Neural progenitor cell (in vitro differentiated cells): ENCODE data around the gene ADH6. TPM values are rescaled to one million over a fixed set of nuclear protein-coding genes. Genes with fewer than 3 reads are reported as not detected.

ENCODE experiments used
- DNase-seq: peaks from one replicate; pipeline ENCODE4 v3.0.0-alpha.2; 2016; ENCODE audit warnings: low spot score
- H2AFZ ChIP-seq: fragments of 200-600 bp; sonication (generic); replicated peaks from 2 replicates; pipeline ENCODE4 v1.6.1; 2016; ENCODE audit warnings: antibody characterized with exemption
- H3F3A ChIP-seq: fragments of 200-600 bp; sonication (generic); 2 replicates; pipeline ENCODE4 v1.6.1; 2016; ENCODE audit warnings: antibody characterized with exemption, low read depth
- H3K27ac ChIP-seq: fragments of 200-600 bp; sonication (generic); 2 replicates; pipeline ENCODE4 v1.5.1; 2016; ENCODE audit warnings: mild to moderate bottlenecking
- H3K27me3 ChIP-seq: fragments of 200-600 bp; sonication (generic); 2 replicates; pipeline ENCODE4 v1.6.1; 2016; ENCODE audit warnings: mild to moderate bottlenecking, moderate library complexity
- H3K36me3 ChIP-seq: fragments of 200-600 bp; sonication (generic); 2 replicates; pipeline ENCODE4 v1.5.1; 2016
- H3K4me1 ChIP-seq: fragments of 200-600 bp; sonication (generic); 2 replicates; pipeline ENCODE4 v1.6.1; 2016; ENCODE audit warnings: mixed run types
- H3K4me2 ChIP-seq: fragments of 200-600 bp; sonication (generic); 2 replicates; pipeline ENCODE4 v1.6.1; 2016
- H3K4me3 ChIP-seq: fragments of 200-600 bp; sonication (generic); 2 replicates; pipeline ENCODE4 v1.5.1; 2016
- H3K79me2 ChIP-seq: fragments of 200-600 bp; sonication (generic); 2 replicates; pipeline ENCODE4 v1.6.1; 2016; ENCODE audit warnings: low read depth
- H3K9ac ChIP-seq: fragments of 200-600 bp; sonication (generic); 2 replicates; pipeline ENCODE4 v1.6.1; 2016
- H3K9me3 ChIP-seq: fragments of 200-600 bp; sonication (generic); 2 replicates; pipeline ENCODE4 v1.5.1; 2016; ENCODE audit warnings: low read depth
- H4K20me1 ChIP-seq: fragments of 200-600 bp; sonication (generic); 2 replicates; pipeline ENCODE4 v1.6.1; 2016; ENCODE audit warnings: low read depth
- H3K27ac Mint-ChIP-seq: 3 replicates; pipeline ENCODE4 v1.8.0; 2021; ENCODE audit warnings: mixed read lengths
- H3K27me3 Mint-ChIP-seq: 2 replicates; pipeline ENCODE4 v1.8.0; 2022; ENCODE audit warnings: low read depth, mild to moderate bottlenecking, inconsistent platforms, moderate library complexity, mixed read lengths; ENCODE audit not compliant: insufficient read depth
- H3K36me3 Mint-ChIP-seq: 3 replicates; pipeline ENCODE4 v1.8.0; 2021; ENCODE audit warnings: mixed read lengths
- H3K4me1 Mint-ChIP-seq: 3 replicates; pipeline ENCODE4 v1.8.0; 2021; ENCODE audit warnings: mixed read lengths
- H3K4me3 Mint-ChIP-seq: 3 replicates; pipeline ENCODE4 v1.8.0; 2021; ENCODE audit warnings: mild to moderate bottlenecking, moderate library complexity, mixed read lengths
- H3K9me3 Mint-ChIP-seq: 3 replicates; pipeline ENCODE4 v1.8.0; 2020; ENCODE audit warnings: mixed read lengths
- CTCF ChIP-seq: fragments of 200-600 bp; sonication (generic); IDR thresholded peaks from 2 replicates; pipeline ENCODE4 v1.5.1; 2017; ENCODE audit warnings: antibody characterized with exemption, mild to moderate bottlenecking
- EZH2 ChIP-seq: fragments of 200-600 bp; sonication (generic); IDR thresholded peaks from 2 replicates; pipeline ENCODE4 v1.6.1; 2017; ENCODE audit warnings: antibody characterized with exemption, mild to moderate bottlenecking, moderate library complexity
- EZH2phosphoT487 ChIP-seq: fragments of 200-600 bp; sonication (generic); IDR thresholded peaks from 2 replicates; pipeline ENCODE4 v1.6.1; 2017; ENCODE audit warnings: antibody characterized with exemption
- total RNA-seq: library from RNA; depleted of rRNA; stranded (reverse); fragments of >200 nt; gene quantifications from 2 replicates; pipeline ENCODE4 v1.2.3, GENCODE V29; 2015; ENCODE audit warnings: low replicate concordance

The ADH6 gene
- total RNA-seq, 1 donor from 2014 or later: not detected

- Mint-ChIP-seq H3K4me3 (no peak overlapping the region), H3K9me3 (peaks cover 12% of the 10 kb centered on the region)
Measured at GRCh38 chr4:99154658-99155342, 64.2 kb downstream of the ADH6 start.

More at GRCh38 chr4:99154658-99155342, 64.2 kb downstream of the ADH6 start:
- Mint-ChIP-seq H3K27ac (no peak overlapping the region), H3K27me3 (no peaks in the 10 kb centered on the region), H3K4me1 (no peaks in the 10 kb centered on the region), H3K36me3 (peaks cover 6% of the 10 kb centered on the region)
- H3K27ac ChIP-seq: no peak overlapping the region
- H3K36me3 ChIP-seq: peaks cover 4% of the 10 kb centered on the region
- H3K4me3 ChIP-seq: no peak overlapping the region
- H3K4me2 ChIP-seq: no peak overlapping the region
- H4K20me1 ChIP-seq: no peaks in the 10 kb centered on the region
- H3K4me1 ChIP-seq: no peaks in the 10 kb centered on the region
- peaks cover 16% of the 10 kb centered on the region for H3K9me3 ChIP-seq
- H2AFZ ChIP-seq: no peak overlapping the region
- DNase-seq: no peak
- no peaks in the 10 kb centered on the region for H3K79me2 ChIP-seq
- no peak for TF ChIP-seq EZH2
- TF ChIP-seq EZH2phosphoT487: no peak
- TF ChIP-seq CTCF: no peak
- H3F3A ChIP-seq: no peaks in the 10 kb centered on the region
- H3K27me3 ChIP-seq: no peaks in the 10 kb centered on the region
- no peak overlapping the region for H3K9ac ChIP-seq

Other genes starting within 250 kb of the ADH6 start
- 92.4 and 155 TPM in 2 replicates for gene METAP1, start 223.5 kb downstream of the ADH6 start, total RNA-seq
- 287 and 473 TPM in 2 replicates for gene ADH5, start 130.5 kb downstream of the ADH6 start, total RNA-seq
- gene ADH4, start 74.9 kb downstream of the ADH6 start, total RNA-seq: not detected in 2 replicates
- gene ADH1A, start 71.7 kb upstream of the ADH6 start, total RNA-seq: not detected in 2 replicates
- gene ADH1B, start 102.2 kb upstream of the ADH6 start, total RNA-seq: not detected in 2 replicates
- not detected in 2 replicates for gene ADH1C, start 133.5 kb upstream of the ADH6 start, total RNA-seq
- gene ADH7, start 216.1 kb upstream of the ADH6 start, total RNA-seq: not detected in 2 replicates